ENCODE results near the gene INPP4B.

The INPP4B gene

GRCh38 chr4:142615324-142615665, 230.8 kb downstream of the INPP4B start:
- DNase-seq (ENCODE audit: low read depth in 1 of 2, low spot score in 1 of 2), result peak in 1 of 2 experiments; percentile 85
- in situ Hi-C loops (cut with HindIII; ENCODE audit: low pct_unique_long_range_greater_than_20kb, low sequenced_read_pairs), result no loop called here
- TF ChIP-seq JUND (IDR thresholded peaks at IDR 0.05; ENCODE audit: low read depth), result peak; percentile 96

- no peak for DNase-seq (ENCODE audit: low read depth in 1 of 2, low spot score in 1 of 2)
- no peak for TF ChIP-seq JUND (IDR thresholded peaks at IDR 0.05; ENCODE audit: low read depth)
- in situ Hi-C loops (cut with HindIII; ENCODE audit: low pct_unique_long_range_greater_than_20kb, low sequenced_read_pairs), result no loop called here
Measured at GRCh38 chr4:142614621-142615323, 231.3 kb downstream of the INPP4B start.

- in situ Hi-C loops (cut with HindIII; ENCODE audit: low pct_unique_long_range_greater_than_20kb, low sequenced_read_pairs), result no loop called here
- no peak for TF ChIP-seq JUND (IDR thresholded peaks at IDR 0.05; ENCODE audit: low read depth)
- DNase-seq (ENCODE audit: low read depth in 1 of 2, low spot score in 1 of 2), result no peak
Measured at GRCh38 chr4:142607976-142608375, 238.1 kb downstream of the INPP4B start.

- in situ Hi-C loops (cut with HindIII; ENCODE audit: low pct_unique_long_range_greater_than_20kb, low sequenced_read_pairs), result no loop called here
- DNase-seq (ENCODE audit: low read depth in 1 of 2, low spot score in 1 of 2), result peak in 1 of 2 experiments; percentile 65
- TF ChIP-seq JUND (IDR thresholded peaks at IDR 0.05; ENCODE audit: low read depth), result peak; percentile 77
Measured at GRCh38 chr4:142600952-142601351, 245.1 kb downstream of the INPP4B start.

GRCh38 chr4:142598132-142598531, 248.0 kb downstream of the INPP4B start:
- in situ Hi-C loops (cut with HindIII; ENCODE audit: low pct_unique_long_range_greater_than_20kb, low sequenced_read_pairs), result no loop called here

GRCh38 chr4:142596595-142596994, 249.5 kb downstream of the INPP4B start:
- in situ Hi-C loops (cut with HindIII; ENCODE audit: low pct_unique_long_range_greater_than_20kb, low sequenced_read_pairs), result no loop called here
- DNase-seq (ENCODE audit: low read depth in 1 of 2, low spot score in 1 of 2), result no peak
- TF ChIP-seq JUND (IDR thresholded peaks at IDR 0.05; ENCODE audit: low read depth), result no peak

More at GRCh38 chr4:142598132-142598531, 248.0 kb downstream of the INPP4B start:
- DNase-seq (ENCODE audit: low read depth in 1 of 2, low spot score in 1 of 2), result no peak
- no peak for TF ChIP-seq JUND (IDR thresholded peaks at IDR 0.05; ENCODE audit: low read depth)

GRCh38 chr4:142596121-142596520, 250.0 kb downstream of the INPP4B start:
- TF ChIP-seq JUND (IDR thresholded peaks at IDR 0.05; ENCODE audit: low read depth), result no peak
- in situ Hi-C loops (cut with HindIII; ENCODE audit: low pct_unique_long_range_greater_than_20kb, low sequenced_read_pairs), result no loop called here
- peak in 1 of 2 experiments; percentile 57 for DNase-seq (ENCODE audit: low read depth in 1 of 2, low spot score in 1 of 2)

- TF ChIP-seq JUND (IDR thresholded peaks at IDR 0.05; ENCODE audit: low read depth), result no peak
- DNase-seq (ENCODE audit: low read depth in 1 of 2, low spot score in 1 of 2), result peak; percentile 7 to 74
- in situ Hi-C loops (cut with HindIII; ENCODE audit: low pct_unique_long_range_greater_than_20kb, low sequenced_read_pairs), result no loop called here
Measured at GRCh38 chr4:142595222-142595871, 250.8 kb downstream of the INPP4B start.

- no peak for TF ChIP-seq JUND (IDR thresholded peaks at IDR 0.05; ENCODE audit: low read depth)
- in situ Hi-C loops (cut with HindIII; ENCODE audit: low pct_unique_long_range_greater_than_20kb, low sequenced_read_pairs), result no loop called here
- no peak for DNase-seq (ENCODE audit: low read depth in 1 of 2, low spot score in 1 of 2)
Measured at GRCh38 chr4:142585411-142585810, 260.7 kb downstream of the INPP4B start.

GRCh38 chr4:142583708-142584107, 262.4 kb downstream of the INPP4B start:
- in situ Hi-C loops (cut with HindIII; ENCODE audit: low pct_unique_long_range_greater_than_20kb, low sequenced_read_pairs), result no loop called here
- no peak for TF ChIP-seq JUND (IDR thresholded peaks at IDR 0.05; ENCODE audit: low read depth)

GRCh38 chr4:142582340-142582739, 263.8 kb downstream of the INPP4B start:
- in situ Hi-C loops (cut with HindIII; ENCODE audit: low pct_unique_long_range_greater_than_20kb, low sequenced_read_pairs), result no loop called here
- DNase-seq (ENCODE audit: low read depth in 1 of 2, low spot score in 1 of 2), result no peak
- no peak for TF ChIP-seq JUND (IDR thresholded peaks at IDR 0.05; ENCODE audit: low read depth)

More at GRCh38 chr4:142583708-142584107, 262.4 kb downstream of the INPP4B start:
- DNase-seq (ENCODE audit: low read depth in 1 of 2, low spot score in 1 of 2), result no peak

- in situ Hi-C loops (cut with HindIII; ENCODE audit: low pct_unique_long_range_greater_than_20kb, low sequenced_read_pairs), result no loop called here
- DNase-seq (ENCODE audit: low read depth in 1 of 2, low spot score in 1 of 2), result no peak
- no peak for TF ChIP-seq JUND (IDR thresholded peaks at IDR 0.05; ENCODE audit: low read depth)
Measured at GRCh38 chr4:142581881-142582280, 264.2 kb downstream of the INPP4B start.

- in situ Hi-C loops (cut with HindIII; ENCODE audit: low pct_unique_long_range_greater_than_20kb, low sequenced_read_pairs), result no loop called here
- TF ChIP-seq JUND (IDR thresholded peaks at IDR 0.05; ENCODE audit: low read depth), result no peak
- DNase-seq (ENCODE audit: low read depth in 1 of 2, low spot score in 1 of 2), result no peak
Measured at GRCh38 chr4:142579443-142579842, 266.7 kb downstream of the INPP4B start.

All from T47D (cell line).